UCSD-AML1 (cell line): ENCODE data around the gene HSD17B7.
"Not testable (repeated sequence)": the region's sequence is repeated elsewhere in the genome, so short reads cannot be mapped to it uniquely, and the experiment has no call there.

ENCODE experiments used
- DNase-seq: peaks from one replicate; lab custom pipeline; 2025; ENCODE audit not compliant: unreplicated experiment; lab: John Stamatoyannopoulos, UW

The HSD17B7 gene

GRCh38 chr1:162790303-162790984 lies at the start of gene HSD17B7:
HSD17B7 (plus strand) TSS chr1:162790702; CDS start chr1:162790801, 99 bp downstream.
- DNase-seq: peak; percentile 70

GRCh38 chr1:162740755-162741154 lies 49.7 kb upstream of the HSD17B7 start:
- DNase-seq: no peak

- DNase-seq: no peak
Measured at GRCh38 chr1:162741574-162741973, 48.9 kb upstream of the HSD17B7 start.

GRCh38 chr1:162746264-162746942 lies 44.1 kb upstream of the HSD17B7 start:
- DNase-seq: not testable (repeated sequence)

- DNase-seq: no peak
Measured at GRCh38 chr1:162753001-162753658, 37.4 kb upstream of the HSD17B7 start.

DNA sequence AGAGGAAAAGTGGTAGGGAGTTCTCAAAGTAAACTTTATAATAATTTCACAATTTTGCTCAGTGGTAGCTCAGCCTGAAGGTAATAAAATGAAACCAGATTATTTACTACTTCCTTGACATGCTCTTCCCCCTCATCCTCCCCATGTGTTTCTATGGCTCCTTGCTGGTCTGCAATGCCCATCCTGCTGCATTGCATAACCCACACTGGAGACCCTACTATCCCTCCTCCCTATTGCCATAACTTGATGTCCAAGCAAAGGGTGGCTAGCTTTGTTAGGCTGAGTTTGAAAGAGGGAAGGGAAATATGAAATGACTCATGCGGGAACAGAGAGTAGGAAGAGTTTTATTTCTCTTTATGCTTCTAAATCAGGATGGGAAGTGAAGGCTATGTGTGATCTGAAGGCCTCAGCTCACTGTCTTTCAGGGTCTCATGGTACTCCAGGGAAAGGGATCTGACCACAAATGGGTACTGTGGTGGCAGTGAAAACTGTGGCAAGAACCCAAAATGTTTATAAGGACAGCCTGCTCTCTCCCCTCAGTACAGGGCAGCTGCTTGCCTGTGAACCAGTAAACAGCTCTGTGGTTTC lies 36.4 kb upstream of the HSD17B7 start:
- no peak for DNase-seq

DNA sequence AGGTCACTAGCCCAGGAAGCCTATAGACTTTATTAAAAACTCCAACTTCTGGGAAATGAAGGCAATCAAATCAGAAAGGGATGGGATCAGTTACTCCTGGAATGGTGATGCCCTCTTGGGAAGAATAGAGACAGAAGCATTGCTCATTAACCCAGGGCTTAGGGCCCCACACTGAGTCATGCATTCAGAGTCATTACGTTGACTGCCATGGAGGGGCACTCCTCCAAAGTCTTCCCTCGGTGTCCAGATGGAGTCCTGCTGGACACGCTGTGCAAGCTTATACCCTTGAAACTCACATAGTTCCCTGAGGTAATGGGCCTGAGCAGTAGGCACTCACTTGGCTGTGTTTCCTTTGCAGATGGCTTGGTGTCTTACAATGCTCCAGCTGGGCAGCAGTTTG lies 35.2 kb upstream of the HSD17B7 start:
- no peak for DNase-seq

- no peak for DNase-seq
Measured at GRCh38 chr1:162756523-162756922, 34.0 kb upstream of the HSD17B7 start.

GRCh38 chr1:162757476-162757875 lies 33.0 kb upstream of the HSD17B7 start:
- DNase-seq: no peak

DNA sequence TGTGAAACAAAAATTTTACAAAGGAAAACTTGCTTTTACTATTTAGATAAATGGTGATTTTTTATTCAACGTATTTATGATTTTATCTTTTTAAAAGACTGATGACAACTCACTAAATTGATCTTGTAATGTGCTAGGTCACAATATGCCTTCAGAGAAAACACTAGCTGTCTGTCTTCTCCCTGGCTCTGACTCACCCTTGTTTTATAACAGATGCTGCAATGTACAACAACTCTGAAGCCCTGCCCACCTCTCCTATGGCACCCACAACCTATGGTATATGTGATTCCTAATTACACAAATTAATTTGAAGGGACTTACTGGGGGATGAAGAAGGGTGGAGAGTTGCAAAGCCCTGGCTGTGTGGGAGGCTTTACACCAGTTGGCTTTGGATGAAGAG lies 24.7 kb upstream of the HSD17B7 start:
- DNase-seq: no peak

- no peak for DNase-seq
Measured at GRCh38 chr1:162772571-162773154, 17.8 kb upstream of the HSD17B7 start.

DNA sequence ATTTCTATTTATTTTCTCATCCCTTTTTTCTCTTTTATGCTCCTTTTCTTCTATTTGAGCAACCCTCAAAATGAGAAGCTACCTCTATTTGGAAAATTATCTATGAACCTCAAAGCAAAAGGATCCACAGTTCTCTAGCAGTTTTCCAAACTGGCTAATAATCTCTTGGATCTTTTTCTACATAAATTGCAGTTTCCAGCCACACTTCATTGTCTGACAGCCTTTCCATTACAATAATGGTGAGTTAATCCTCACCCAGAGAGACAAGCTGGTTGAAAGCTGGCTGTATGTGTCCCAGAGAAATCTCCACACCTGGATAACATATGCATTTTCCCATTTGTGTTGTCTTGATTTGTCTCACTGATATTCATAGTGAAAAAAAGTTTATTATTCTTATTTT lies 16.5 kb upstream of the HSD17B7 start:
- DNase-seq: no peak

DNA sequence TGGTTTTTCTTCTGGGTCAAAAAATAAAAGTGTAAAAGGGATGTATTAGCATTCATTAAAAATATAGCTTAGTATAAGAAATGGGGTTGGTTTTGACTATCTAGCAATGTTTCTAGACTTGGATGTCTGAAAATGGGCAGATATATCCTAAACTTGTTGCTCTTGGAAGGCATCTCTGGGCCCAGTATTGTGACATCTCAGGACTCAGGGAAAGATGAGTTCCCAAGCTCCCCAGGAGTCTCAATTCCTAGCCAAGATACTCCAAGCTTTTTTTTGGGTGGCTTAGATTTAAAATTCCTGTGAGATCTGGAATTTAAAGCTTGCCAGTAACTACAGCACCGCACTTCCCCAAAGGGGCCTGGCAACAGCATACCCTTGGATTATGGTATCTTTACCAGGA lies 11.5 kb upstream of the HSD17B7 start:
- DNase-seq: no peak

- DNase-seq: no peak
Measured at GRCh38 chr1:162782671-162783070, 7.8 kb upstream of the HSD17B7 start.

GRCh38 chr1:162784926-162785325 lies 5.6 kb upstream of the HSD17B7 start:
- DNase-seq: not testable (repeated sequence)

GRCh38 chr1:162788783-162789182 lies 1.7 kb upstream of the HSD17B7 start:
- not testable (repeated sequence) for DNase-seq

- not testable (repeated sequence) for DNase-seq
Measured at GRCh38 chr1:162790985-162791357, 469 bp downstream of the HSD17B7 start.

- DNase-seq: not testable (repeated sequence)
Measured at GRCh38 chr1:162794284-162794683, 3.8 kb downstream of the HSD17B7 start.

DNA sequence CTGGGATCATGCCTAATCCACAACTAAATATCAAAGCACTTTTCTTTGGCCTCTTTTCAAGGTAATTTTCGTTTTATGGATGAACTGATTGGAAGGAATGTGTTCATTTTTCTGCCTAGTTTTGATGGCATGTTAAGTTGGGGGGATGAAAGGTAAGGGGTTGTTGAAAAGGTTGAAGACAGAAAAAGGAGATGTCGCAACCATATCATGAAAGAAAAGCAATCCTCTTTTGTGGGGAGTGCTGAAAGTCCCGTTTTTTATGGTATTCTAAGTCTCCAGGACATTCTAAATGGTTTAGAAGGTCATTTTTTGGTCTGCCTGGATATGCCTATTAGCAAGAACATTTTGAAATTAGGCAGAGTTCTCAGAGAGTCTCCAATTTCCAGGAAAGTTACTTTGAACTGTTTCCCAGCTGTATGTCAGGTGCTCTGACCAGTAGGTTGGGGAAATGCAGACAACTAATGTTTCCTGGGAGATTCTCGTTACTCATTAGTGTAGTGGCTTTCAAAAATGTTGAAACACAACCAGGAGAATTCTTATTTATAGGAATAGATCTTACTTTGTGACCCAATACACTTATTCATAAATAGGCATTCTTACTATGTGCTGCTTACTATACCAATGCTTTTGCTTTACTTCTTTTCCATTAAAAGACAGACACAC lies 6.2 kb downstream of the HSD17B7 start:
- not testable (repeated sequence) for DNase-seq

- DNase-seq: not testable (repeated sequence)
Measured at GRCh38 chr1:162799995-162800830, 9.7 kb downstream of the HSD17B7 start.
